IMR-90 (cell line): ENCODE results near the gene COG3. TPM values are rescaled to one million over a fixed set of nuclear protein-coding genes. Genes with fewer than 3 reads are reported as not detected.

Source experiments
- ATAC-seq: fragments of 200-7000 bp; cut with Tn5 transposase; 2 replicates; pipeline ENCODE4 v1.9.1; 2020; ENCODE audit warnings: low read depth, mild to moderate bottlenecking, moderate library complexity
- BruUV-seq: library from RNA; stranded (reverse); fragments of 400-500 nt; replicated peaks from 2 replicates; lab custom pipeline; 2021; lab: Mats Ljungman, UMichigan
- CTCF ChIA-PET: fragments of 300-600 bp; formaldehyde crosslinking; extraction: SDS; loops from one replicate; lab custom pipeline; 2021; ENCODE audit warnings: antibody characterized with exemption; lab: Yijun Ruan, JAX
- POLR2A ChIA-PET: fragments of 300-600 bp; sonication (Branson Sonifier 250); formaldehyde crosslinking; loops from one replicate; lab custom pipeline; 2022; ENCODE audit warnings: antibody characterized with exemption; ENCODE audit not compliant: unreplicated experiment; lab: Charles Lee
- DNase-seq: peaks from one replicate; pipeline ENCODE4 v3.0.0; 2013
- H2AFZ ChIP-seq: replicated peaks from 2 replicates; pipeline ENCODE3; 2013; ENCODE audit warnings: low read length, mild to moderate bottlenecking; ENCODE audit not compliant: poor library complexity
- H2AK5ac ChIP-seq: 2 replicates; pipeline ENCODE4 v1.6.1; 2013; ENCODE audit warnings: low read depth, low read length, inconsistent platforms
- H2AK9ac ChIP-seq: replicated peaks from 2 replicates; pipeline ENCODE3; 2013; ENCODE audit warnings: mild to moderate bottlenecking, low read depth, low read length, moderate library complexity; ENCODE audit not compliant: poor library complexity
- H2BK120ac ChIP-seq: 2 replicates; pipeline ENCODE4 v1.6.1; 2013; ENCODE audit warnings: low read depth, low read length, inconsistent platforms
- H2BK15ac ChIP-seq: 3 replicates; pipeline ENCODE4 v1.6.1; 2013; ENCODE audit warnings: low read depth, low read length, inconsistent platforms
- H2BK20ac ChIP-seq: 2 replicates; pipeline ENCODE4 v1.6.1; 2013; ENCODE audit warnings: low read depth, mild to moderate bottlenecking, inconsistent platforms, low read length, moderate library complexity
- H2BK5ac ChIP-seq: 2 replicates; pipeline ENCODE4 v1.6.1; 2013; ENCODE audit warnings: mild to moderate bottlenecking, low read depth, low read length, inconsistent platforms; ENCODE audit not compliant: poor library complexity, severe bottlenecking
- H3K14ac ChIP-seq: replicated peaks from 2 replicates; pipeline ENCODE4 v1.6.1; 2013; ENCODE audit warnings: low read depth, low read length, inconsistent platforms
- H3K18ac ChIP-seq: 2 replicates; pipeline ENCODE4 v1.6.1; 2013; ENCODE audit warnings: low read depth, low read length, control low read depth
- H3K23ac ChIP-seq: 2 replicates; pipeline ENCODE4 v1.6.1; 2013; ENCODE audit warnings: low read depth, low read length, inconsistent platforms
- H3K27ac ChIP-seq: 2 replicates; pipeline ENCODE4 v1.5.1; 2013; ENCODE audit warnings: mild to moderate bottlenecking, control low read depth, low read length; ENCODE audit not compliant: insufficient read depth
- H3K27me3 ChIP-seq: 2 replicates; pipeline ENCODE4 v1.6.1; 2013; ENCODE audit warnings: low read length; ENCODE audit not compliant: control insufficient read depth, insufficient read depth
- H3K36me3 ChIP-seq: 2 replicates; pipeline ENCODE4 v1.6.1; 2013; ENCODE audit warnings: low read length, mixed read lengths; ENCODE audit not compliant: control insufficient read depth, insufficient read depth
- H3K4ac ChIP-seq: 2 replicates; pipeline ENCODE4 v1.6.1; 2013; ENCODE audit warnings: low read depth, low read length, inconsistent platforms
- H3K4me1 ChIP-seq: 2 replicates; pipeline ENCODE4 v1.6.1; 2013; ENCODE audit warnings: low read length, mixed read lengths; ENCODE audit not compliant: control insufficient read depth, insufficient read depth
- H3K4me2 ChIP-seq: 2 replicates; pipeline ENCODE4 v1.6.1; 2013; ENCODE audit warnings: low read depth, mild to moderate bottlenecking, control low read depth, low read length, moderate library complexity
- H3K4me3 ChIP-seq: 2 replicates; pipeline ENCODE4 v1.5.1; 2013; ENCODE audit warnings: low read depth, mild to moderate bottlenecking, control low read depth, low read length, moderate library complexity; ENCODE audit not compliant: insufficient read depth
- H3K56ac ChIP-seq: 2 replicates; pipeline ENCODE4 v1.6.1; 2013; ENCODE audit warnings: low read length, inconsistent platforms; ENCODE audit not compliant: insufficient read depth; ENCODE audit errors: extremely low read depth
- H3K79me1 ChIP-seq, 2 experiments: 2 replicates each; pipeline ENCODE4 v1.6.1; 2013; ENCODE audit warnings: low read length in 2 of 2, inconsistent platforms in 1 of 2, low read depth in 1 of 2
- H3K9ac ChIP-seq: 2 replicates; pipeline ENCODE4 v1.6.1; 2013; ENCODE audit warnings: low read depth, low read length, control low read depth
- H3K9me1 ChIP-seq: 2 replicates; pipeline ENCODE4 v1.6.1; 2013; ENCODE audit warnings: low read length, inconsistent platforms; ENCODE audit not compliant: insufficient read depth
- H3K9me3 ChIP-seq: 2 replicates; pipeline ENCODE4 v1.6.1; 2013; ENCODE audit warnings: low read length; ENCODE audit not compliant: control insufficient read depth, insufficient read depth
- H4K20me1 ChIP-seq: 2 replicates; pipeline ENCODE4 v1.6.1; 2013; ENCODE audit warnings: low read length, inconsistent platforms; ENCODE audit not compliant: insufficient read depth
- H4K5ac ChIP-seq: 2 replicates; pipeline ENCODE4 v1.6.1; 2013; ENCODE audit warnings: mild to moderate bottlenecking, low read depth, low read length, control low read depth
- H4K8ac ChIP-seq, 2 experiments: 2 replicates each; pipeline ENCODE4 v1.6.1; 2013; ENCODE audit warnings: low read depth in 2 of 2, low read length in 2 of 2, control low read depth in 1 of 2, inconsistent platforms in 1 of 2
- H4K91ac ChIP-seq: 2 replicates; pipeline ENCODE4 v1.6.1; 2013; ENCODE audit warnings: low read depth, low read length, inconsistent platforms; ENCODE audit not compliant: insufficient read depth
- CEBPB ChIP-seq: IDR thresholded peaks from 2 replicates; pipeline ENCODE4 v1.6.1; 2012; ENCODE audit warnings: low read depth, low read length, improper control_type of control experiment
- CHD1 ChIP-seq: IDR thresholded peaks from 2 replicates; pipeline ENCODE4 v1.6.1; 2012; ENCODE audit warnings: low read depth, low read length, improper control_type of control experiment
- MAFK ChIP-seq: IDR thresholded peaks from 2 replicates; pipeline ENCODE4 v1.6.1; 2012; ENCODE audit warnings: low read depth, low read length, improper control_type of control experiment
- MAZ ChIP-seq: IDR thresholded peaks from 2 replicates; pipeline ENCODE4 v1.6.1; 2012; ENCODE audit warnings: low read depth, mild to moderate bottlenecking, low read length, improper control_type of control experiment, moderate library complexity, borderline replicate concordance
- SMC3 ChIP-seq: fragments of 150-350 bp; IDR thresholded peaks from 2 replicates; pipeline ENCODE4 v1.6.1; 2016; ENCODE audit warnings: low read depth, mild to moderate bottlenecking, antibody characterized with exemption, low read length, moderate library complexity
- WGBS, 2 experiments: methylation state at CpG; one replicate each; pipeline versions ENCODE4 v1.1.5 to v1.1.7; 2013; ENCODE audit warnings: missing lambda C conversion rate in 2 of 2; ENCODE audit not compliant: insufficient read length in 1 of 2; ENCODE audit errors: extremely low coverage in 2 of 2; 5-methylcytosine and 5-hydroxymethylcytosine counted together
- dilution Hi-C: fragments of 300-500 bp; cut with HindIII; formaldehyde crosslinking; loops from one replicate; pipeline ENCODE4 v1.14.3; 2018; ENCODE audit warnings: low sequenced_read_pairs; ENCODE audit not compliant: unreplicated experiment
- in situ Hi-C: fragments of 300-500 bp; cut with MboI; formaldehyde crosslinking; loops from 3 replicates; pipeline ENCODE4 v1.14.3; 2019; ENCODE audit warnings: low sequenced_read_pairs, inconsistent platforms, mixed read lengths
- intact Hi-C: fragments of 100-400 bp; cut with micrococcal nuclease; formaldehyde crosslinking; loops from 2 replicates; pipeline ENCODE4 v1.10.0; 2022
- polyA plus RNA-seq, 3 experiments: library from polyadenylated mRNA; depleted of rRNA; stranded (reverse); fragments of >200 nt; gene quantifications; 2 replicates each; pipeline ENCODE4 v1.2.3, GENCODE V29; 2012; ENCODE audit warnings: low replicate concordance in 1 of 3
- total RNA-seq: library from RNA; depleted of rRNA; stranded (reverse); fragments of >200 nt; gene quantifications from 2 replicates; pipeline ENCODE4 v1.2.3, GENCODE V29; 2012

COG3 gene
- total and polyA plus RNA-seq, 2 of the 4 experiments (the other 2 are of a cell fraction) = 21.7 to 31.9 TPM

GRCh38 chr13:45479661-45480060, 14.9 kb downstream of the COG3 start (continued):
- TF ChIP-seq SMC3 (no peak), CHD1 (no peak), CEBPB (no peak)

GRCh38 chr13:45481688-45482087, 16.9 kb downstream of the COG3 start:
- Histone ChIP-seq H3K27ac (no peak overlapping the region), H2BK20ac (no peak overlapping the region), H3K27me3 (no peaks in the 10 kb centered on the region), H3K14ac (no peak overlapping the region), H3K36me3 (peaks cover 11% of the 10 kb centered on the region), H3K4me3 (no peak overlapping the region), H2AFZ (no peak overlapping the region), H2BK120ac (no peak overlapping the region), H3K23ac (no peak overlapping the region), H3K4ac (no peak overlapping the region), H2BK15ac (no peak overlapping the region), H3K9me3 (no peaks in the 10 kb centered on the region), H3K56ac (no peak overlapping the region), H2AK5ac (no peak overlapping the region), H3K18ac (no peak overlapping the region), H3K9me1 (no peaks in the 10 kb centered on the region), H2AK9ac (no peak overlapping the region), H4K91ac (no peak overlapping the region), H4K8ac (no peak overlapping the region), H4K5ac (no peak overlapping the region), H3K79me1 (peaks cover 7 to 27% of the 10 kb centered on the region in 2 experiments), H4K20me1 (peaks cover 4% of the 10 kb centered on the region; the same call in 1 of the 2 replicates), H3K4me2 (no peak overlapping the region), H3K4me1 (no peaks in the 10 kb centered on the region), H3K9ac (no peak overlapping the region), H2BK5ac (no peak overlapping the region)
- POLR2A ChIA-PET = no interaction called here
- DNase-seq = no peak
- dilution Hi-C loops (no loop called here), intact Hi-C loops (no loop called here), in situ Hi-C loops (no loop called here)
- no TSS peak for BruUV-seq
- no peak for TF ChIP-seq MAFK
- TF ChIP-seq MAZ = no peak
- ATAC-seq = no peak
- CTCF ChIA-PET = interaction anchor here (1.2 kb wide), 1 partner anchor 110 kb away, joined by 3 read pairs; no protein-coding TSS in a partner anchor
- no CpG with 5 or more reads among the region's 1 CpG for WGBS, 2 experiments
